ENCODE data around the gene MEG3. TPM values are rescaled to one million over a fixed set of nuclear protein-coding genes. Genes with fewer than 3 reads are reported as not detected.

MEG3 gene
- total and polyA plus RNA-seq, 2 donors (not counting 3 experiments of a cell fraction or from before 2014, with no cell fraction given) = 378 to 508 TPM

DNA sequence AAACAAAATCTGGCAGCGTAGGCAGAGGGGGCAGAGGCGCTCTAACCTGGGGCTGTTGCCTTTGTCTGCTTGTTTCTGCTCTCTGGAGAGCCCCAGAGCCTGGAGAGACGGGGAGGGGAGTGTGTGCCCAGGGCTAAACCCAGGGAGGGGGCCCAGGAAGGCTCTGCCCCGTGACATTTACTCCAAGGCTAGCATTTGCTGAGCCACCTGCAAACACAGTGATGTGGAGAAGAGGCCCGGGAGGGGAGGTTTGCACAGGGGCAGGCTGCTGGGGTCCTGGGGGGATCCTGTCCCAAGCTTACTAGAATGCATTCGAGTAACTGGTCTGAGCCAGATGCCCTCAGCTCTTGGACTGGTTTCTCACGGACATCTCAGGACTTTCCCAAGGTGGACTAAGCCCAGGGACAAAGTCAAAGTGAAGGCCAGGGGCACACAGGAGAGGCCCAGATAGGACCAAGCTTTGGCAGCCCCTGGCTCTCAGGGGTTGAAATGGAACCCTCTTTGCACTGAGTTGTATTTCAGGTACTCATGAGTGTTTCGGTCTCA is 12.0 kb downstream of the MEG3 start:
- dilution Hi-C loops (cut with MboI; ENCODE audit: extremely low pct_ligation_motif_present, low sequenced_read_pairs) = no loop called here
- Histone ChIP-seq H3K79me2 (ENCODE audit: control insufficient read depth, insufficient read depth, low read length) (no peaks in the 10 kb centered on the region), H3K27me3 (ENCODE audit: control insufficient read depth in 2 of 2, insufficient read depth in 2 of 2, low read length in 2 of 2) (no peaks in the 10 kb centered on the region), H3K4me2 (ENCODE audit: insufficient read depth, low read length) (no peak overlapping the region), H3K4me3 (replicated peaks in 1 of 3; ENCODE audit: insufficient read depth in 1 of 3, low read depth in 1 of 3, low read length in 3 of 3) (no peak overlapping the region), H3K9me1 (replicated peaks; ENCODE audit: control insufficient read depth, extremely low read depth, insufficient read depth, low read length) (no peaks in the 10 kb centered on the region), H3K27ac (ENCODE audit: insufficient read depth, low read depth, low read length) (no peak overlapping the region), H4K20me1 (replicated peaks; ENCODE audit: control insufficient read depth, extremely low read depth, insufficient read depth, low read length) (no peaks in the 10 kb centered on the region), H3K4me1 (ENCODE audit: control insufficient read depth, extremely low read depth, insufficient read depth, low read length) (no peaks in the 10 kb centered on the region), H3K36me3 (ENCODE audit: control insufficient read depth in 2 of 2, extremely low read depth in 1 of 2, insufficient read depth in 2 of 2, low read length in 2 of 2) (peaks cover 5 to 26% of the 10 kb centered on the region in 2 experiments), H3K9me3 (replicated peaks; ENCODE audit: control insufficient read depth, insufficient read depth, low read length) (no peaks in the 10 kb centered on the region), H2AFZ (ENCODE audit: low read depth, low read length) (no peak overlapping the region), H3K9ac (replicated peaks; ENCODE audit: extremely low read depth, insufficient read depth, low read length) (no peak overlapping the region)
- DNase-seq (ENCODE audit: low read depth, low spot score) = no peak
- TF ChIP-seq EZH2 (IDR thresholded peaks at IDR 0.05; ENCODE audit: borderline replicate concordance, low read depth, low read length, severe bottlenecking) = no peak
- no peak for TF ChIP-seq FOS (IDR thresholded peaks at IDR 0.05; ENCODE audit: borderline replicate concordance, insufficient read depth, low read length)
- TF ChIP-seq, protein P1, sequence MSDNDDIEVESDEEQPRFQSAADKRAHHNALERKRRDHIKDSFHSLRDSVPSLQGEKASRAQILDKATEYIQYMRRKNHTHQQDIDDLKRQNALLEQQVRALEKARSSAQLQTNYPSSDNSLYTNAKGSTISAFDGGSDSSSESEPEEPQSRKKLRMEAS (IDR thresholded peaks at IDR 0.05; ENCODE audit: insufficient read depth, insufficient read length) = no peak
- no peak for TF ChIP-seq JUN (IDR thresholded peaks at IDR 0.05; ENCODE audit: borderline replicate concordance, insufficient read depth, insufficient read length, low read depth)
- no peak for TF ChIP-seq GATA2 (IDR thresholded peaks at IDR 0.05; ENCODE audit: insufficient read depth, insufficient read length, low read depth, low read length)
- TF ChIP-seq, protein P2, sequence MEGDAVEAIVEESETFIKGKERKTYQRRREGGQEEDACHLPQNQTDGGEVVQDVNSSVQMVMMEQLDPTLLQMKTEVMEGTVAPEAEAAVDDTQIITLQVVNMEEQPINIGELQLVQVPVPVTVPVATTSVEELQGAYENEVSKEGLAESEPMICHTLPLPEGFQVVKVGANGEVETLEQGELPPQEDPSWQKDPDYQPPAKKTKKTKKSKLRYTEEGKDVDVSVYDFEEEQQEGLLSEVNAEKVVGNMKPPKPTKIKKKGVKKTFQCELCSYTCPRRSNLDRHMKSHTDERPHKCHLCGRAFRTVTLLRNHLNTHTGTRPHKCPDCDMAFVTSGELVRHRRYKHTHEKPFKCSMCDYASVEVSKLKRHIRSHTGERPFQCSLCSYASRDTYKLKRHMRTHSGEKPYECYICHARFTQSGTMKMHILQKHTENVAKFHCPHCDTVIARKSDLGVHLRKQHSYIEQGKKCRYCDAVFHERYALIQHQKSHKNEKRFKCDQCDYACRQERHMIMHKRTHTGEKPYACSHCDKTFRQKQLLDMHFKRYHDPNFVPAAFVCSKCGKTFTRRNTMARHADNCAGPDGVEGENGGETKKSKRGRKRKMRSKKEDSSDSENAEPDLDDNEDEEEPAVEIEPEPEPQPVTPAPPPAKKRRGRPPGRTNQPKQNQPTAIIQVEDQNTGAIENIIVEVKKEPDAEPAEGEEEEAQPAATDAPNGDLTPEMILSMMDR (IDR thresholded peaks at IDR 0.05; ENCODE audit: extremely low read depth in 1 of 2, insufficient read depth in 1 of 2, low read depth in 1 of 2, low read length in 2 of 2) = no peak
- TF ChIP-seq POLR2AphosphoS5 (IDR thresholded peaks at IDR 0.05; ENCODE audit: insufficient read depth, low read depth, low read length) = no peak
- TF ChIP-seq POLR2A (IDR thresholded peaks at IDR 0.05; ENCODE audit: low read depth, low read length) = no peak
- TF ChIP-seq MYC (IDR thresholded peaks at IDR 0.05; ENCODE audit: low read depth, low read length) = no peak
- no TSS peak for BruUV-seq (replicated peaks)
- intact Hi-C loops (cut with micrococcal nuclease) = no loop called here
- CTCF ChIA-PET = interaction anchor here (1.6 kb wide), 1 partner anchor 13 kb away, joined by 4 read pairs; no protein-coding TSS in a partner anchor
- FAIRE-seq = no peak
- POLR2A ChIA-PET = no interaction called here
